HepG2 (cell line): Measurements from ENCODE around the gene NBEAL2. TPM values are rescaled to one million over a fixed set of nuclear protein-coding genes. Genes with fewer than 3 reads are reported as not detected.
A peak's percentile ranks its signal among the peaks of the same experiment; 100 is the strongest.

ENCODE experiments used
- EEA1 ChIP-seq: sonication (generic); formaldehyde crosslinking; IDR thresholded peaks from 2 replicates; pipeline ENCODE4 v1.5.1; 2020; ENCODE audit warnings: mild to moderate bottlenecking, missing genetic modification reagents, borderline replicate concordance
- GTF3A ChIP-seq: sonication (generic); formaldehyde crosslinking; conservative IDR thresholded peaks from 2 replicates; pipeline ENCODE4 v1.4.0; 2020; ENCODE audit warnings: mild to moderate bottlenecking, missing genetic modification reagents
- HNRNPL ChIP-seq: fragments of 200-400 bp; formaldehyde crosslinking; IDR thresholded peaks from 2 replicates; pipeline ENCODE4 v1.6.1; 2017; ENCODE audit warnings: mild to moderate bottlenecking, low read depth, low read length
- MIXL1 ChIP-seq: IDR thresholded peaks from 2 replicates; pipeline ENCODE4 v1.6.1; 2016
- NFAT5 ChIP-seq: sonication (generic); formaldehyde crosslinking; IDR thresholded peaks from 2 replicates; pipeline ENCODE4 v1.4.0; 2020; ENCODE audit warnings: missing genetic modification reagents
- ZBED4 ChIP-seq: sonication (generic); formaldehyde crosslinking; IDR thresholded peaks from 2 replicates; pipeline ENCODE4 v1.4.0; 2020; ENCODE audit warnings: missing genetic modification reagents, borderline replicate concordance
- ZNF510 ChIP-seq: sonication (generic); formaldehyde crosslinking; IDR thresholded peaks from 2 replicates; pipeline ENCODE4 v1.4.0; 2020; ENCODE audit warnings: low read depth, mild to moderate bottlenecking, missing genetic modification reagents
- ZNF891 ChIP-seq: sonication (generic); formaldehyde crosslinking; IDR thresholded peaks from 2 replicates; pipeline ENCODE4 v1.5.0; 2020; ENCODE audit warnings: mild to moderate bottlenecking, missing genetic modification reagents
- polyA plus RNA-seq, 8 experiments: library from polyadenylated mRNA; depleted of rRNA in 3 of 8; stranded (reverse) in 7 of 8; unstranded in 1 of 8; fragments of >200 nt; fragmentation: Illumina TruSeq in 4 of 8; extraction: Trizol in 4 of 8; gene quantifications; 2 replicates each; pipeline versions ENCODE4 v1.2.1 to v1.2.3, GENCODE V29; 2011 to 2016; ENCODE audit warnings: low read depth in 4 of 8, missing spikeins in 1 of 8, mixed read lengths in 1 of 8; ENCODE audit not compliant: insufficient read depth in 1 of 8
- total RNA-seq, 5 experiments: library from RNA; depleted of rRNA; stranded (reverse); fragments of >200 nt; fragmentation: Illumina TruSeq; extraction: Trizol; gene quantifications; 2 replicates each; pipeline ENCODE4 v1.2.3, GENCODE V29; 2016; ENCODE audit warnings: low read depth in 1 of 5

NBEAL2 gene
- total and polyA plus RNA-seq, 2 of the 13 experiments (the other 11 are each of a cell fraction or from before 2014, with no cell fraction given) = 9.7 to 12.4 TPM

- TF ChIP-seq EEA1 (CRISPR knock-in tag) (peak; percentile 88; the same call in 1 of the 2 replicates), NFAT5 (CRISPR knock-in tag) (peak; percentile 52; the same call in 1 of the 2 replicates), MIXL1 (peak; percentile 26; the same call in 1 of the 2 replicates), ZNF510 (no peak), GTF3A (CRISPR knock-in tag) (no peak), HNRNPL (peak; percentile 59; the same call in 1 of the 2 replicates), ZNF891 (peak; percentile 40; the same call in 1 of the 2 replicates), ZBED4 (0 out of 2 replicates have a peak, but pooled peaks have one; percentile 60)
Observed at GRCh38 chr3:46976326-46977190, 2.9 kb upstream of the NBEAL2 start, which contains the start of gene CCDC12 (continued).
